Putamen (tissue), 1 donor: ENCODE measurements around the gene PTPRR.

Experiments
- DNase-seq: peaks from one replicate; pipeline ENCODE4 v3.0.0-alpha.2; 2016; ENCODE audit warnings: low spot score

PTPRR gene

DNA sequence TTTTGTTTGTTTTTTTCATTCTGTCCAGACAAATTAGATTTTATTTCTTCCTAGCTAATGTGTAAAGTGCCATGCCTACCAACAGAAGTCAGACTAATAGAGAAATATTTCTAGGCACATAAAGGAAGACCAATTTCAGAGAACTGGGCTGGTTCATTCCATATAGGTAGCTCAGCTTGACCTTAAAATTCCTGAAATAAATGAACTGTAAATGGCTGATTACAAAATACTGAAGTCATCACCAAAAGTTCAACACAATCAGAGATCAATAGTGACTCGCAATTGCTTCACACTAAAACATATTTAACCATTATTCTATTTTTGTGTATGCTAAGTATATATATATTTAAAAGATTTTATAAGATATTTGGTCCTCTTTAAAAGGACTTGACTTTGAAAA is 317.5 kb downstream of the PTPRR start:
- DNase-seq = no peak

DNA sequence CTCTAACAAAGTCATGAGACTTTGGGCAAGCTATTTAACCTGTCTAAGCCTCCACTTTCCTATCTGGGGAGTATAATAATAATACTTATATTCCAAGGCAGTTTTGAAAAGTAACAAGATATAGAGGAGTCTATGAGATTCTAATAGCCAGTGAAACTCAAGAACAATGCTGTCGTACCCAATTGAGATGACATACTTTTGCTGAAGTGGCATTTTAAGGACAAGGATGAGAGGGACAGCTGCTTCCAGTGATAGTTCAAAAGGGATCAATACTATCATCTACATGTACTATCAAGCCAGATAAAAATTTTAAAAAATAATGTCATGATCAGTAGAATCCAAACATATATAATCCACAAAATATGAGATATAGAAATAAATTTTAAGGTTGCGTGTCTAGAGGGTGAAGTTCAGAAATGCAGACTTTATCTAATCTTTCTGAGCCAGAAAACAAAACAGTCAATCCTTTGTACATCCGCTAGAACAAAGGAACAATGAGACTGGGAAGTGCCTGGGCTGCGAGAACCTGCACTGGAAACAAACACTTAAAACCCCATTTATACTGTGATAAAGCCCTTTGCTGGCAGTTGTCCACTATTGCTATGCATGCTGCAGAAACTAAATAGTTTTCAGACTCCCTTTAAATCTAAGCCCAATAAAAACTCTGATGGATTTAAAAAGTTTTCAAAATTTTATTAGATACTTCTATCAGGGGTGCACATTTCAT is 321.9 kb downstream of the PTPRR start:
- peak; percentile 56 for DNase-seq

DNA sequence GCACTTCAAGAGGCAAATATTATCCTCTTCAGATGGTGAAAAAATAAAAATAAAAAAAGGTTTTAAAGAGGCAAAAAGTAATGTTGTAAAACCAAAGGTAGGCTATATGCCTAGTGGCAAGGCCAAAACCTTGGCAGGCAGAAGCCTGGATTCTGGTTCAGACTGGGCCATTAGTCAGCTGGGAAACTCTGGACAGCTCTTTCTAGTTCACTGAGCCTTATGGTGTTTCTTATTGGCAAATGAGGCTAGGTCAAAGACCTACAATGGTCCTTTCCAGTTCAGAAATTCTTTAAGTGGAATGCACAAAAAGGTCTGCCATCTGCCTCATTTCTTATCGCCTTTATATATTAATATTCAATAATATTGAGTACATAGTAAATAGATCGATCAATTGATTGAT is 327.9 kb downstream of the PTPRR start:
- no peak for DNase-seq

DNA sequence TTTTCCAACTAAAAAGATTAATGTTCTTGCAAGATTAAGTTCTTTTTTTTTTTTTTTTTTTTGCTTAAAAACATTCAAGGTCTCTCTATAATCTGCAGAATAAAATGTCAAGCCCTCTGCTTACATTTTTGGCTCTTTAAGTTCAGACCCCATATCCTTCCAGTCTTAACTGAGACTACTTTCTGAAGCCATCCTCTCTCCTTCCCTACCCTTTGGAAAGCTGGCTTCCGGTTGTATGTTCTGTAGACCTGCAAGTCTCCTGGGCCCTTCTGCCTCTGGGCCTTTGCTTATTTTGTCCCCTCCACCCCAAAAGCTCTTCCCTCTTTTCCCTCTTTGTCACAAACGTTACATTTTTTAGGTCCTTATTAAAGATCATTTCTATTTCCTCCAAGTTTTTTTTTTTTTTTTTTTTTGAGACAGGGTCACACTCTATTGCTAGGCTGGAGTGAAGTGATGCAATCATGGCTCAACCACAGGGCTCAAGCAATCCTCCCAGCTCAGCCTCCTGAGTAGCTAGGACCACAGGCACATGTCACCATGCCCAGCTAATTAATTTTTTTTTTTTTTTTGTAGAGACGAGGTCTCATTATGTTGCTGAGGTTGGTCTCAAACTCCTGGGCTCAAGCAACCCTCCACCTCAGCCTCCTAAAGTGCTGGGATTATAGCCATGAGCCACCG is 329.9 kb downstream of the PTPRR start:
- DNase-seq = no peak

DNA sequence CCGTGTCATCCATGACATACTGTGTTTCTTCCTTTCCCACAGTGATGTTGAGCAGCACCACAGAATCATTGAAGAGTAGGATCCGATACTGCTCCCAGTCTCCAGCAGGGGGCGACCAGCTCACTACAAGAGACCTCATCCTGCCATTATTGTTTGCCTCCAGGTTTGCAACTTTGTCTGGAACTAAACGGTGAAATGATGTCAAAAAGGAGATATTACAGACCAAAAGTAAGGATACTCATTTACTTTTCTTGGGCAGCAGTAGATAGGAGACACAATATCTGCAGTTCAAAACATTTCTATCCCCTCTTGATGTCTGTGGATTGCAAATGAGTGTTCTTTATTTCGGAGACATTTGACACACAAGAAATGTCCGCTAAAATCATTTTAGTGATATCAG is 330.5 kb downstream of the PTPRR start:
- peak; percentile 57 for DNase-seq
